Colonic mucosa (tissue), 4 donors: ENCODE data around the gene PYGL. TPM values are rescaled to one million over a fixed set of nuclear protein-coding genes. Genes with fewer than 3 reads are reported as not detected.

Source experiments
- DNase-seq: peaks from one replicate; pipeline ENCODE4 v3.0.0-alpha.2; 2020
- H3K27ac ChIP-seq: fragments of 200-600 bp; one replicate; pipeline ENCODE4 v1.8.0; 2021
- H3K27me3 ChIP-seq: fragments of 200-600 bp; one replicate; pipeline ENCODE4 v1.8.0; 2021
- H3K36me3 ChIP-seq: fragments of 200-600 bp; one replicate; pipeline ENCODE4 v1.8.0; 2021
- H3K4me1 ChIP-seq: fragments of 200-600 bp; one replicate; pipeline ENCODE4 v1.8.0; 2021; ENCODE audit warnings: mild to moderate bottlenecking
- H3K4me3 ChIP-seq: fragments of 200-600 bp; one replicate; pipeline ENCODE4 v1.8.0; 2021
- H3K9ac ChIP-seq, 2 donors: one replicate each; pipeline ENCODE4 v1.7.0; 2013; ENCODE audit warnings: control low read depth in 2 of 2, low read depth in 2 of 2, low read length in 2 of 2
- H3K9me3 ChIP-seq: fragments of 200-600 bp; one replicate; pipeline ENCODE4 v1.8.0; 2021
- intact Hi-C: fragments of 100-400 bp; cut with DNase I; formaldehyde crosslinking; loops from one replicate; pipeline ENCODE4 v1.14.1; 2022
- total RNA-seq, 2 donors: library from RNA; stranded (reverse); fragmentation: NEBNext Ultra II Directional in 1 of 2; extraction: Animal tissue kit (Norgen Biotek cat#: 25700) in 1 of 2; gene quantifications; one replicate each; pipeline ENCODE4 v1.2.1, GENCODE V29; 2021
- TF ChIP-seq, protein P1 (sequence below): fragments of 200-600 bp; IDR thresholded peaks from one replicate; pipeline ENCODE4 v1.8.0; 2022; ENCODE audit warnings: antibody characterized with exemption, mild to moderate bottlenecking
- donor health status: healthy.
- donor health status: DM: no; HTN: no; CAD: no.
- donor health status: DM: no; HTN: no; CAD: no.

Gene PYGL
- total RNA-seq, 2 donors from 2014 or later: 33.0 to 54.2 TPM

DNA sequence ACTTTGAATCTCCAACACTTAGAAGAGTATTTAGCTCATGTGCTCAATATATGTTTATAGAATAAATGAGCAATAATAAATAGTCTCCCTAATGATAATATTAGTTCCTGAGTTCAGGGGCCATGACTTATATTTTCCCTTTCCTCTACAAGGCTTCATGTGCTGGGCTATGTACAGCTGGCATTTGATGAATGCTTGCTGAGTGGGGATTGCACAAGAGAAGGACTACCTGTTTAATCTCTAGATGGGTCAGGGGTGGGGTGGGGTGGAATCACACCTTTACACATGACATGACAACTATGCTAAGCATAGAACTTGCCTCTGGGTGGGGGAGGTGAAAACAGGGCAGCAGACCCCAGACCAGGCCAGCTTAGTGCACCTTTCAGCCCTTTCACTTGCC, 80.0 kb downstream of the PYGL start:
- no peaks in the 10 kb centered on the region for H3K4me1 ChIP-seq
- no peak overlapping the region for H3K27ac ChIP-seq
- H3K27me3 ChIP-seq: no peaks in the 10 kb centered on the region
- no peaks in the 10 kb centered on the region for H3K9me3 ChIP-seq
- TF ChIP-seq, protein P1, sequence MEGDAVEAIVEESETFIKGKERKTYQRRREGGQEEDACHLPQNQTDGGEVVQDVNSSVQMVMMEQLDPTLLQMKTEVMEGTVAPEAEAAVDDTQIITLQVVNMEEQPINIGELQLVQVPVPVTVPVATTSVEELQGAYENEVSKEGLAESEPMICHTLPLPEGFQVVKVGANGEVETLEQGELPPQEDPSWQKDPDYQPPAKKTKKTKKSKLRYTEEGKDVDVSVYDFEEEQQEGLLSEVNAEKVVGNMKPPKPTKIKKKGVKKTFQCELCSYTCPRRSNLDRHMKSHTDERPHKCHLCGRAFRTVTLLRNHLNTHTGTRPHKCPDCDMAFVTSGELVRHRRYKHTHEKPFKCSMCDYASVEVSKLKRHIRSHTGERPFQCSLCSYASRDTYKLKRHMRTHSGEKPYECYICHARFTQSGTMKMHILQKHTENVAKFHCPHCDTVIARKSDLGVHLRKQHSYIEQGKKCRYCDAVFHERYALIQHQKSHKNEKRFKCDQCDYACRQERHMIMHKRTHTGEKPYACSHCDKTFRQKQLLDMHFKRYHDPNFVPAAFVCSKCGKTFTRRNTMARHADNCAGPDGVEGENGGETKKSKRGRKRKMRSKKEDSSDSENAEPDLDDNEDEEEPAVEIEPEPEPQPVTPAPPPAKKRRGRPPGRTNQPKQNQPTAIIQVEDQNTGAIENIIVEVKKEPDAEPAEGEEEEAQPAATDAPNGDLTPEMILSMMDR: no peak
- no peak overlapping the region for H3K4me3 ChIP-seq
- no peak for DNase-seq
- intact Hi-C loops: no loop called here
- H3K36me3 ChIP-seq: no peaks in the 10 kb centered on the region
- no peak overlapping the region for H3K9ac ChIP-seq

DNA sequence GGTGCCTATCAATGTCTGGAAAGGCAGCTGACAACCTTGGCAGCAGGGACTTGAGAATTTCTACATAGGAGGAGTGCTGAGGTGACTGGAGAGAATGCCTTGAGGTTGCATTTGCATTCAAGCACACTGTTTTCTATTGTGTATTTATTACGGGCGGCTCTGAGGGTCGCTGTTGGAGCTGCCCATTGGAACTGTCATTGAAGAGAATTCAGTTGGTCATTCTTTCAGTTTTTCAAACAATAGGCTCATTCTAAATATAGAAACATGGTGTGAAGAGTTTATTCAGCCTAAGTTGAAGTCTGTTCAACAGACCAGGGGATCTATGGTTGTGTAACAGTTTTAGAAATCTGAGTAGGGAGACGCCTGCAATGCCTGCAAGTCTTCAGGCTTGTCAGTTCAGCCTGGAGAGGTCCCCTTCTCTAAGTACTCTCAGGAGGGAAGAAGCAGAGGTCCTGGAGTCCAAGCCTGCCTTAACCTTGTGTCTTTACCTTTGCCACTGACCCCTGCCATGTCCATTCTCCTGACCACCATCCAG, 82.2 kb downstream of the PYGL start:
- intact Hi-C loops: no loop called here
- no peak for DNase-seq
- H3K4me3 ChIP-seq: no peak overlapping the region
- no peaks in the 10 kb centered on the region for H3K9me3 ChIP-seq
- H3K36me3 ChIP-seq: no peaks in the 10 kb centered on the region
- no peaks in the 10 kb centered on the region for H3K27me3 ChIP-seq
- no peak overlapping the region for H3K9ac ChIP-seq
- no peak overlapping the region for H3K27ac ChIP-seq
- H3K4me1 ChIP-seq: no peaks in the 10 kb centered on the region
- TF ChIP-seq, protein P1: no peak

DNA sequence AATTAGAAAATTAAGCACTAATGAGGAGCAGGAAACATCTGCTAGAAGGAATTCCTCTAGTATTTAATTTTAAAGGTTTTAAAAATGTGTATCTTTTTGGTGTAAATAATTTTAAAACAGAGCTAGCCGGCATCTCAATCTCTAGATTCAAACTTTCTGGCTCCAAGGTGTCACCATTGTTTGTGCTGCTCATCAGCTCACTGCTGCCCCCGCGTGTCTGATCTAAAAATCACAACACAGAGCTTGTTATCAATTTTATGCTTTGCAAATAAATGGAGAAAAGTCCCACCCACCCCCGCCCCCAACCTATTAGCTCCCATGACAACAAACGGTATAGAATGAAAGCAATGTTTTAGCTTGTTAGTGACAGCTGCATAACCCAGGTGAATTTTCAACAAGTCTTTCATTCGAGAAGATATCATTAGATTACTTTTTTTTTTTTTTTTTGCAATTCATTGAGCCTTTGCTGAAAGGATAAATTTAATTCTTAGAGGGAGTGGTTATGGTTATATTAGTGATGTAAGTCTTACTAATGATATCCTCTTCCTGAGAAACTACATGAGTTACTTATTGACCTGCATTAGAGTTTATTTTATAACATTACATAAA, 83.7 kb downstream of the PYGL start:
- H3K36me3 ChIP-seq: no peaks in the 10 kb centered on the region
- peak overlapping the region; percentile 55 for H3K27ac ChIP-seq
- H3K9ac ChIP-seq: no peak overlapping the region
- no peaks in the 10 kb centered on the region for H3K27me3 ChIP-seq
- peak; percentile 89 for DNase-seq
- H3K9me3 ChIP-seq: no peaks in the 10 kb centered on the region
- intact Hi-C loops: no loop called here
- peak overlapping the region; percentile 42 for H3K4me3 ChIP-seq
- TF ChIP-seq, protein P1: peak; percentile 72
- H3K4me1 ChIP-seq: no peaks in the 10 kb centered on the region

DNA sequence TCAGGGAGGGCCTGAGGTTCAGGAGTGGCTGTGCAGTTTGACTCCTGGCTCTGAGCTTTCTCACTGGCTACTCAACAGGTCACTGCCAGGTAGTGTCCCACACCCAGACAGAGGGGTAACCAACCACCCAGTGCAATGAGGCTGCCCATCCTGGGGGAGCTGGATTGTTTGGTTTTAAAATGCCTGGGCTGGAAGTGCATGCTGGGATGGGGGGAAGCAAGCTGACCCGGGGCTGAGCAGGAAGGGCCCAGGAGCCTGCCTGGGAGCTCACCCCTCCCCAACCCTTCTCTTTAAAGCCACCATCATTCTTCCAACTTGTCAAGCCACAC, 85.0 kb downstream of the PYGL start:
- no peaks in the 10 kb centered on the region for H3K4me1 ChIP-seq
- H3K36me3 ChIP-seq: no peaks in the 10 kb centered on the region
- no peak overlapping the region for H3K9ac ChIP-seq
- H3K27me3 ChIP-seq: no peaks in the 10 kb centered on the region
- no peaks in the 10 kb centered on the region for H3K9me3 ChIP-seq
- TF ChIP-seq, protein P1: no peak
- H3K27ac ChIP-seq: no peak overlapping the region
- intact Hi-C loops: no loop called here
- peak overlapping the region; percentile 42 for H3K4me3 ChIP-seq
- no peak for DNase-seq

DNA sequence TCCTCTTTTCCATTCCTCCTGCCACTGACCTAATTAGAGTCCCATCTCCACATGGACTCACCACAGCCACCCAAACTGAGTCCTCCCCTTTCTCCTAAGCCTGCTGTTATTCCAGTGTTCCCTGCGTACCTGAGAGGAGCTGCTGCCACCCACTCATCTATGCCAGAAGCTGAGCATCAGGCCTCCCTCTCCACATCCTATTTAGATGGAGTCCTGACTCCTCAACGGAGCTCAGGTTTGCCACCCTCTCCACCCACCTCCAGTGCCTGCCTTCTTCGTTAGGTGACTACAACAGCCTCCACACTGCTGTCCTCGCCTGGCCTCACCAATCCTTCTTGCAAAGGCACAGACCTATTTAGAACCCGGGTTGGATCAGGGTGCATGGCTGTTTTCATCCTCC, 87.6 kb downstream of the PYGL start:
- no peaks in the 10 kb centered on the region for H3K4me1 ChIP-seq
- no peak overlapping the region for H3K4me3 ChIP-seq
- intact Hi-C loops: no loop called here
- H3K36me3 ChIP-seq: no peaks in the 10 kb centered on the region
- DNase-seq: no peak
- H3K9me3 ChIP-seq: no peaks in the 10 kb centered on the region
- H3K9ac ChIP-seq: no peak overlapping the region
- H3K27me3 ChIP-seq: no peaks in the 10 kb centered on the region
- TF ChIP-seq, protein P1: no peak
- no peak overlapping the region for H3K27ac ChIP-seq
